ENCODE measurements around the gene WIZ. TPM values are rescaled to one million over a fixed set of nuclear protein-coding genes. Genes with fewer than 3 reads are reported as not detected.

Gene WIZ
- total and polyA plus RNA-seq, 2 experiments from 2014 or later, result 8.9 to 39.5 TPM

GRCh38 chr19:15394426-15394825, 55.3 kb downstream of the WIZ start (continued):
- TF ChIP-seq REST (IDR thresholded peaks at IDR 0.05; ENCODE audit: unreplicated experiment) (no peak), EZH2phosphoT487 (IDR thresholded peaks at IDR 0.05; ENCODE audit: unreplicated experiment) (no peak)

DNA sequence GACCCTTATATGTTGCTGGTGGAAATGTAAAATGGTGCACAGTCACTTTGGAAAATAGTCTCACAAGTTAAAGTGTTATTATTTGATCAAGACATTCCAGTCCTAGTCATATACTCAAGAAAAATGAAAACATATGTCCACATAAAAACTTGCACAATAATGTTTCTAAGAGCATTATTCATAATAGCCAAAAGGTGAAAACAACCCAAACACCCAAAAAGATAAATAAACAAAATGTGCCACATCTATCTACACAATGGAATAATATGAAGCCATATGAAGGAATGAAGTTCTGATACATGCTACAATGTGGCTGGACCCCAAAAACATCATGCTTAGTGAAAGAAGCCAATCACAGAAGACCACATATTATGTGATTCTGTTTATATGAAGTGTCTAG, 55.8 kb downstream of the WIZ start:
- DNase-seq (ENCODE audit: low spot score), result no peak
- Histone ChIP-seq H4K20me1 (replicated peaks; ENCODE audit: insufficient read depth) (peaks cover 13% of the 10 kb centered on the region), H3K4me2 (no peak overlapping the region), H3F3A (replicated peaks; ENCODE audit: low read depth) (0 out of 2 replicates have a peak, but pooled peaks cover 5% of the 10 kb centered on the region), H3K36me3 (ENCODE audit: insufficient read depth) (peaks cover 23% of the 10 kb centered on the region), H3K27ac (ENCODE audit: low read depth) (no peak overlapping the region), H3K27me3 (ENCODE audit: insufficient read depth) (no peaks in the 10 kb centered on the region), H2AFZ (no peak overlapping the region), H3K9me2 (ENCODE audit: insufficient read depth) (no peaks in the 10 kb centered on the region), H3K4me1 (ENCODE audit: insufficient read depth) (no peaks in the 10 kb centered on the region), H3K79me2 (replicated peaks; ENCODE audit: insufficient read depth) (peaks cover 52% of the 10 kb centered on the region), H3K4me3 (no peak overlapping the region)
- no peak for ATAC-seq
- H3K27me3 Mint-ChIP-seq (ENCODE audit: insufficient read depth, low read depth, poor library complexity), result peaks cover 1% of the 10 kb centered on the region
- no peak overlapping the region for H3K4me3 Mint-ChIP-seq
- no peaks in the 10 kb centered on the region; the same call in 1 of the 3 replicates for H3K9me3 Mint-ChIP-seq
- no peaks in the 10 kb centered on the region for H3K4me1 Mint-ChIP-seq
- H3K36me3 Mint-ChIP-seq (ENCODE audit: low read depth), result peaks cover 80% of the 10 kb centered on the region
- TF ChIP-seq EZH2phosphoT487 (IDR thresholded peaks at IDR 0.05; ENCODE audit: unreplicated experiment), result no peak
- TF ChIP-seq POLR2AphosphoS5 (IDR thresholded peaks at IDR 0.05; ENCODE audit: low read depth), result no peak
- TF ChIP-seq NANOG (IDR thresholded peaks at IDR 0.05; ENCODE audit: borderline replicate concordance), result no peak
- no peak for TF ChIP-seq STAT1 (IDR thresholded peaks at IDR 0.05; ENCODE audit: unreplicated experiment)
- H3K27ac Mint-ChIP-seq, result no peak overlapping the region

DNA sequence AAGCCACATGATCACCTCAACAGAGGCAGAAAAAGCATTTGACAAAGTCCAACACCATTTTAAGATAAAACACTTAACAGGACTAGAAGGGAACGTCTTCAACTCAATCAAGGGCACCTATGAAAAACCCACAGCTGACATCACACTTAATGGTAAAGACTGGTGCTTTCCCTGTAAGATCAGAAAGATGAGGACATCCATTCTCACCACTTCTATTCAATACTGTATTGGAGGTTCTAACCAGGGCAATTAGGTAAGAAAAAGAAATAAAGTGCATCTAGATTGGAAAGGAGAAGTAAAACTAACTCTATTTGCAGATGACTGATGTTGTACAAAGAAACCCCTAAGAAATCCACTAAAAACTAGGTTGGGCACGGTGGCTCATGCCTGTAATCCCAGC, 58.9 kb downstream of the WIZ start:
- no peaks in the 10 kb centered on the region for H3K4me1 ChIP-seq (ENCODE audit: insufficient read depth)
- H2AFZ ChIP-seq, result no peak overlapping the region
- H4K20me1 ChIP-seq (replicated peaks; ENCODE audit: insufficient read depth), result peaks cover 14% of the 10 kb centered on the region
- no peak overlapping the region for H3K4me3 Mint-ChIP-seq
- H3K79me2 ChIP-seq (replicated peaks; ENCODE audit: insufficient read depth), result peaks cover 78% of the 10 kb centered on the region
- no peaks in the 10 kb centered on the region for H3F3A ChIP-seq (replicated peaks; ENCODE audit: low read depth)
- H3K36me3 ChIP-seq (ENCODE audit: insufficient read depth), result peaks cover 20% of the 10 kb centered on the region
- no peaks in the 10 kb centered on the region for H3K4me1 Mint-ChIP-seq
- H3K27ac Mint-ChIP-seq, result no peak overlapping the region
- no peak overlapping the region for H3K4me2 ChIP-seq
- no peaks in the 10 kb centered on the region for H3K27me3 ChIP-seq (ENCODE audit: insufficient read depth)
- H3K27ac ChIP-seq (ENCODE audit: low read depth), result 0 out of 2 replicates have a peak overlapping the region, but pooled peaks have one; percentile 42
- DNase-seq (ENCODE audit: low spot score), result no peak
- ATAC-seq, result no peak
- peaks cover 1% of the 10 kb centered on the region for H3K27me3 Mint-ChIP-seq (ENCODE audit: insufficient read depth, low read depth, poor library complexity)
- no peaks in the 10 kb centered on the region for H3K9me2 ChIP-seq (ENCODE audit: insufficient read depth)
- no peaks in the 10 kb centered on the region; the same call in 2 of the 3 replicates for H3K9me3 Mint-ChIP-seq
- peaks cover 70% of the 10 kb centered on the region for H3K36me3 Mint-ChIP-seq (ENCODE audit: low read depth)
- H3K4me3 ChIP-seq, result no peak overlapping the region
- TF ChIP-seq EZH2 (IDR thresholded peaks at IDR 0.05; ENCODE audit: low read depth, unreplicated experiment), result no peak
- TF ChIP-seq REST (IDR thresholded peaks at IDR 0.05; ENCODE audit: unreplicated experiment), result no peak
- TF ChIP-seq EZH2phosphoT487 (IDR thresholded peaks at IDR 0.05; ENCODE audit: unreplicated experiment), result no peak
- no peak for TF ChIP-seq ZNF331 (CRISPR knock-in tag; IDR thresholded peaks at IDR 0.05; ENCODE audit: low read depth)
- TF ChIP-seq CTCF (conservative IDR thresholded peaks at IDR 0.05; ENCODE audit: low read depth in 2 of 2), result no peak
- no peak for TF ChIP-seq NANOG (IDR thresholded peaks at IDR 0.05; ENCODE audit: borderline replicate concordance)
- no peak for TF ChIP-seq STAT1 (IDR thresholded peaks at IDR 0.05; ENCODE audit: unreplicated experiment)
- no peak for TF ChIP-seq JUNB (IDR thresholded peaks at IDR 0.05; ENCODE audit: unreplicated experiment)
